Activated gamma-delta T cell (primary cell): ENCODE results near the gene XIRP2.
"Not testable (repeated sequence)": the region's sequence is repeated elsewhere in the genome, so short reads cannot be mapped to it uniquely, and the experiment has no call there.

Experiments
- DNase-seq: peaks from one replicate; lab custom pipeline; 2025; lab: John Stamatoyannopoulos, UW

XIRP2 gene

GRCh38 chr2:167052825-167053224, 164.5 kb downstream of the XIRP2 start:
- DNase-seq = no peak

DNA sequence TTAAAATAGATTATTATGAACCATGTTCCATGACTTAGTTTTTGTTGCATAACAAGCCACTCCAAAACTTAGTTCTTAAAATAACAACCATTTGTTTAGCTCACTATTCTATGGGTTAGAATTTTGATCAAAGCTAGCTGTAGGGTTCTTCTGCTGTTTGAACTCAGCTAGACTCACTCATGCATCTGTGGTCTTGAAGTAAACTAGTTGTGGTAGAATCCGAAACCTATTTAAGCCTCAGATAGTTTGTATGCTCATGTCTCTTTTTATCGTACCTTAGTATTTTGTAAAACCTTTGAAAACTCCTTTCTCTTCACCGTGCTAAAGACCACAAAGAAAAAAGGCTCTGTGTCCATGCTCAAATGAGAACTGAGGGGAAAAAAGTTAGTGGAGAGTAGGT, 166.6 kb downstream of the XIRP2 start:
- DNase-seq = no peak

DNA sequence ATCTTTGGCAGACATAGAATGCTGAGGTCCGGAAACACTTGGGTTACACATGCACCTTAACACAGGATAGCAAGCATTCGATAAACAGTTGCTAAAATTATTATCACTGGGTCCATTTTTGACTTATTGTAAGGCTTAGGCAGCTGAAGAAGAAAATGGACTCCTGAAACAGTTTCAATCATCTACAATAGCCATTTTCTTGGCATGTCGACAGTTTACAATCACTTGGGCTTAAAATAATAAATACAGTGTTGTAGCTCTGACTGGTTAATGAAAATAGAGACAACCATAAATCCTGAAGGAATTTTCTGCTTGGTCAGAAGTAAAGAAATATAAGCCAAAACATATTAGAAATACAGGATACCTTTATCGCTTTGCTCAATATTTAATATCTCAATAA, 169.2 kb downstream of the XIRP2 start:
- DNase-seq = no peak

GRCh38 chr2:167059173-167059572, 170.9 kb downstream of the XIRP2 start:
- DNase-seq = no peak

GRCh38 chr2:167069855-167070254, 181.6 kb downstream of the XIRP2 start:
- no peak for DNase-seq

GRCh38 chr2:167075708-167076107, 187.4 kb downstream of the XIRP2 start:
- not testable (repeated sequence) for DNase-seq

DNA sequence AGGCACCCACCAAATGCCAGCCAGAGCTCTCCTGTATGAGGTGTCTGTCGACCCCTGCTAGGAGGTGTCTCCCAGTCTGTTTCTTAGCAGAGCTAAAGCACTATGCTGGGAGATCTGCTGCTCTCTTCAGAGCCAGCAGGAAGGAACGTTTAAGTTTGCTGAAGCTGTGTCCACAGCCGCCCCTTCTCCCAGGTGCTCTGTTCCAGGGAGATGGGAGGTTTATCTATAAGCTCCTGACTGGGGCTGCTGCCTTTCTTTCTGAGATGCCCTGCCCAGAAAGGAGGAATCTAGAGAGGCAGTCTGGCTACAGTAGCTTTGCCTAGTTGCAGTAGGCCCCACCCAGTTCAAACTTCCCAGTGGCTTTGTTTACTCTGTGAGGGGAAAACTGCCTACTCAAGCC, 210.7 kb downstream of the XIRP2 start:
- DNase-seq = not testable (repeated sequence)

DNA sequence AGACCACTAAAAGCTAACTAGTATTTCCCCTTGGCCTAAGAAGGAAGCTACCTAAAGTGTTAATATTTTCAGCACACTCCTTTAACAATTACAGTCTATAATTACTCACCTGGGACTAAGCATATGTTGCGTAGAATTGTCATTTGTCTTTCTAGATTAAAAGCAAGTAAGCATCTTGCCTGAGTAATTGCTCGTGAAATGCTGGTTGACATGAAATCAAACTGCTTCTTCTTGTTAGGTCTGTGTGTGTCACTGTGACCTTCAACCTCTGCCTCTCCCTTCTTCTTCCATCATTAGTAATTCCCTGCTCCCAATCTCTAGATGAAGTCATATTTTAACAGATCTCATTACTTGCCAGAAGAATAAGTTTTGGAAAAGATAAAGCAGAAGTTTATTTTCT, 212.2 kb downstream of the XIRP2 start:
- DNase-seq = no peak

- DNase-seq = no peak
These were observed 214.9 kb downstream of the XIRP2 start for GRCh38 chr2:167103028-167103756.

DNA sequence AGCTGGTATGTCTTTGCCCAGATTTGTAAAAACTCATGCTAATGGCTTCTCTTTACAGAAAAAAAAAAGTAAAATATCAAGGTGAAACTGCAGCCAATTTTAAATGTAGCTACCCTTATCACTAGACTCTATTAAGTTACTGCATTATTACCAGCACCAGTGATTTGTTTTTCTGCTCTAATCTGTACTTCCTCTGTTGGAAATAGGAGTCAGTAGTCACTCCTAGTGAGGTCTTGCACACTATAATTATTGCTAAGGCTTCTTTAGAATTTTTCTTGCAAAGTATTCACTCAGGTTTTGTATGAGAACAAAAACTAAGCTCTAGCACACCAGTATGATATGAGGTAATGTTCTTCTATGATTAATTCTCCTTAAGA, 215.5 kb downstream of the XIRP2 start:
- DNase-seq = no peak

DNA sequence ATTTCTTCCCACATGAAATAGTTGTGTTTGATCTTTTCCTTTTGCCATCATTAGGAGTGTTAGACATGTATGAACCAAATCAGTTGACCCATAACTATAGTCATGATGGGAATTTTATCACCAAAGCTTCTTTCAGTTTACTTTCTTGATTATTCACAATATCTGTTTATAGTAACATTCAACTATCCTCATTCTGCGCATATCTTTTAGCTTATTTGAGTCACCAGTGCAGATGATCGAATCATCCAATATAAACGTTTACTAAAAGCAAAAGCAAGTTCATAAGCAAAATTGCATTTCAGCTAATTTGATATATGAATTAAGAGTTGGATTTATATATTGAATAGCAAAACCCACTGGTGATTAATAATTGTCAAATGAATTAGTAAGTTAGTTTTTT, 216.4 kb downstream of the XIRP2 start:
- DNase-seq = no peak

GRCh38 chr2:167109682-167110081, 221.4 kb downstream of the XIRP2 start:
- DNase-seq = not testable (repeated sequence)

DNA sequence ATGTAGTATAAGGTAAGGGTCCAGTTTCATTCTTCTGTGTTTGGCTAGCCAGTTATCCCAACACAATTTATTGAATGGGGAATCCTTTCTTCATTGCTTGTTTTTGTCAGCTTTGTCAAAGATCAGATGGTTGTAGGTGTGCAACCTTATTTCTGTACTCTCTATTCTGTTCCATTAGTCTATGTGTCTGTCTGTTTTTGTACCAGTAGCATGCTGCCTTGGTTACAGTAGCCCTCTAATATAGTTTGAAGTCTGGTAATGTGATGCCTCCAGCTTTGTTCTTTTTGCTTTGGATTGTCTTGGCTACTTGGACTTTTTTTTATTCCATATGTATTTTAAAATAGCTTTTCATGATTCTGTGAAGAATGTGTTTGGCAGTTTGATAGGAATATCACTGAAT, 222.1 kb downstream of the XIRP2 start:
- DNase-seq = no peak

DNA sequence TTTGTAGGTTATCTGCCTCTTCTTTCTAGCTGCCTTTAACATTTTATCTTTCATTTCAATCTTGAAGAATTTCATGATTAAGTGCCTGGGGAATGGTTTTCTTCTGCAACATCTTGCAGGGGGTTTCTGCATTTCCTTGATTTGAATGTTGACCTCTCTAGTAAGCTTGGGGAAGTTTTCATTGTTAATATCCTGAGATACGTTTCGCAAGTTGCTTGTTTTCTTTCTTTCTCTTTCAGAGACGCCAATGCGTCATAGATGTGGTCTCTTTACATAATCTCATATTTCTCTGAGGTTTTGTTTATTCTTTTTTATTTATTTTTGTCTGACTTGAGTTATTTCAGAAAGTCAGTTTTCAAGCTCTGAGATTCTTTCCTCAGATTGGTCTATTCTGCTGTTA, 225.7 kb downstream of the XIRP2 start:
- DNase-seq = no peak

DNA sequence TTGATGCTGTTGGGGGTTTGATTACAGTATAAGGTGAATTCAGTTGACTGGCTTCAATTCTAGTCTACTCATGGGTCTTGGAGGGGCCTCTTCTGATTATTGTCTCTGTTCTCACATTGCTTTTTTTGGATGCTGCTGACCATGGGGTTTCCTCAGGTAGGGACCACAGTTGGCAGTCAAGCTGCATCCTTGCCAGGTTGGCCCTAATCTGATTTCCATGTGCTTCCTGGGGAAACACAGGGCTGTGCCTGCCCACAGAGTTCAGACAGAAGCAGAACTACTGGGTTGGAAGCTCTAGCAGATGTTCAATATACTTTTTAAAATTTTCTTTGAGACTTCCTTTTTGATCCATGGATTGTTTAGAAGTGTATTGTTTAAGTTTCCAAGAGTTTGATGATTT, 227.3 kb downstream of the XIRP2 start:
- DNase-seq = no peak

GRCh38 chr2:167122389-167122788, 234.1 kb downstream of the XIRP2 start:
- DNase-seq = no peak

- no peak for DNase-seq
These were observed 237.9 kb downstream of the XIRP2 start for GRCh38 chr2:167126165-167126564.

DNA sequence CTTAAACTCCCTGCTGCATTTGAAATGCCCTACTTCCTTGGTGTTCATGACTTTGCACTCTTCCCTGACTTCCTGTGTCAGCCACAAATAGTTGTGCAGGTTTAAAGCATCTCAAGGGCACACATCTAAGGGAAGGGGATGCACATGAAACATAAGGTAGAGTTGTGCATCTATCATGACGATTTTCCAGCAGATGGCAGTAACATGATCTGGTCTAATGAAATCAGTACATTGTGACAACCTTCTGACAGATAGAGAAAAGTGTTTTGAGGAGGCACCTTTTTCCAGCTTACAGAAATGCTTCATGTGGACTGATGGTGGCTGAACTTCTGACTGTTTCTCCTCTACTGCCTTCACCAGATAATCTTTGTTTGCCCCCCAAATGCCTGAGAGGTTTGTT, 238.9 kb downstream of the XIRP2 start:
- DNase-seq = no peak

DNA sequence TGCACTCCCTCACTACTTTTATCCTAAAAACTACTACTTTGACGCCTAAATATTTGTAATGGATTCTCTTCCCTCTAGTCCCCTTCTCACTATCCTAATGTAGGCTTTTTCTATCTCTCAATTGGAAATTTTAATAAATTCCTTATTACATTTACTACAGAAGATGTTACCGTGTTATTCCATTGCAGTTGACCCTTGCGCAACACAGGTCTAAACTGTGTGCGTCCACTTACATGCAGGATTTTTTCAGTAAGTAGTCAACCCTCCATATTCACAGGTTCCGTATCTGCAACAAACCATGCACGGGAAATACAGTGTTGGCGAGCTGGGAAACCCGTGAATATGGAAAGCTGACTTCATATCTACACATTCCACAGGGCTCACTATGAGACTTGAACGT, 239.8 kb downstream of the XIRP2 start:
- DNase-seq = no peak

GRCh38 chr2:167132066-167132465, 243.8 kb downstream of the XIRP2 start:
- DNase-seq = no peak

GRCh38 chr2:167132906-167133555, 244.8 kb downstream of the XIRP2 start:
- DNase-seq = no peak

GRCh38 chr2:167133614-167134013, 245.3 kb downstream of the XIRP2 start:
- no peak for DNase-seq

- DNase-seq = no peak
These were observed 246.2 kb downstream of the XIRP2 start for GRCh38 chr2:167134381-167135072.
